Lung (tissue), 12 donors: Measurements from ENCODE around the gene THEMIS. TPM values are rescaled to one million over a fixed set of nuclear protein-coding genes. Genes with fewer than 3 reads are reported as not detected.
"Not testable (repeated sequence)": the region's sequence is repeated elsewhere in the genome, so short reads cannot be mapped to it uniquely, and the experiment has no call there.

Experiments used
- ATAC-seq: fragments of 200-7000 bp; cut with Tn5 transposase; one replicate; pipeline ENCODE4 v1.9.1; 2020; ENCODE audit warnings: moderate number of reproducible peaks; ENCODE audit not compliant: insufficient read depth, low FRiP score
- DNase-seq, 3 donors: peaks; one replicate each; pipeline ENCODE4 v3.0.0-alpha.2; 2013 to 2017
- H3K27ac ChIP-seq, 2 donors: one replicate each; pipeline ENCODE4 v1.5.1; 2013; ENCODE audit warnings: mild to moderate bottlenecking in 2 of 2, moderate library complexity in 2 of 2, control low read depth in 1 of 2, inconsistent platforms in 1 of 2, low read depth in 1 of 2, low read length in 1 of 2
- H3K27me3 ChIP-seq, 3 donors: one replicate each; pipeline ENCODE4 v1.5.1; 2013; ENCODE audit warnings: low read length in 2 of 3; ENCODE audit not compliant: control insufficient read depth in 3 of 3, insufficient read depth in 3 of 3
- H3K36me3 ChIP-seq, 4 donors: one replicate each; pipeline ENCODE4 v1.5.1; 2013; ENCODE audit warnings: low read length in 4 of 4, mild to moderate bottlenecking in 1 of 4, moderate library complexity in 1 of 4; ENCODE audit not compliant: control insufficient read depth in 4 of 4, insufficient read depth in 4 of 4
- H3K4me1 ChIP-seq, 5 donors: one replicate each; pipeline ENCODE4 v1.5.1; 2013; ENCODE audit warnings: low read length in 5 of 5, mild to moderate bottlenecking in 2 of 5, moderate library complexity in 1 of 5; ENCODE audit not compliant: control insufficient read depth in 5 of 5, insufficient read depth in 5 of 5
- H3K4me3 ChIP-seq: one replicate; pipeline ENCODE4 v1.5.1; 2013; ENCODE audit warnings: mild to moderate bottlenecking, control low read depth, moderate library complexity
- H3K9ac ChIP-seq, 2 donors: one replicate each; pipeline ENCODE4 v1.5.1; 2013; ENCODE audit warnings: low read length in 2 of 2, control low read depth in 1 of 2; ENCODE audit not compliant: insufficient read depth in 1 of 2
- H3K9me3 ChIP-seq, 4 donors: one replicate each; pipeline ENCODE4 v1.5.1; 2013; ENCODE audit warnings: low read length in 3 of 4, mild to moderate bottlenecking in 1 of 4, moderate library complexity in 1 of 4; ENCODE audit not compliant: control insufficient read depth in 4 of 4, insufficient read depth in 3 of 4
- WGBS, 2 donors: extraction: QIAGEN DNeasy Blood & Tissue Kit; methylation state at CpG; one replicate each; pipeline ENCODE4 v1.1.7; 2013; 5-methylcytosine and 5-hydroxymethylcytosine counted together
- polyA plus RNA-seq, 2 donors: library from polyadenylated mRNA; stranded (reverse); fragments of 200-250 nt; gene quantifications; one replicate each; pipeline ENCODE4 v1.2.1, GENCODE V29; 2013
- total RNA-seq, 2 donors: library from RNA; depleted of rRNA in 1 of 2; stranded (reverse); fragments of >200 nt in 1 of 2; gene quantifications; one replicate each; pipeline ENCODE4 v1.2.1, GENCODE V29; 2014 to 2021
- TF ChIP-seq, protein P1 (sequence below): IDR thresholded peaks from 2 replicates; pipeline ENCODE4 v1.5.1; 2012; ENCODE audit warnings: mild to moderate bottlenecking; ENCODE audit errors: control extremely low read depth, extremely low read depth
- donor health status: control.
- donor health status: control.
- donor health status: Bipolar disorder and iron deficiency.
- donor health status: healthy.
- donor health status: DM: yes; HTN: yes; CAD: no.

The THEMIS gene
- total and polyA plus RNA-seq, 4 donors = 0.22 to 0.86 (median 0.54) TPM

DNA sequence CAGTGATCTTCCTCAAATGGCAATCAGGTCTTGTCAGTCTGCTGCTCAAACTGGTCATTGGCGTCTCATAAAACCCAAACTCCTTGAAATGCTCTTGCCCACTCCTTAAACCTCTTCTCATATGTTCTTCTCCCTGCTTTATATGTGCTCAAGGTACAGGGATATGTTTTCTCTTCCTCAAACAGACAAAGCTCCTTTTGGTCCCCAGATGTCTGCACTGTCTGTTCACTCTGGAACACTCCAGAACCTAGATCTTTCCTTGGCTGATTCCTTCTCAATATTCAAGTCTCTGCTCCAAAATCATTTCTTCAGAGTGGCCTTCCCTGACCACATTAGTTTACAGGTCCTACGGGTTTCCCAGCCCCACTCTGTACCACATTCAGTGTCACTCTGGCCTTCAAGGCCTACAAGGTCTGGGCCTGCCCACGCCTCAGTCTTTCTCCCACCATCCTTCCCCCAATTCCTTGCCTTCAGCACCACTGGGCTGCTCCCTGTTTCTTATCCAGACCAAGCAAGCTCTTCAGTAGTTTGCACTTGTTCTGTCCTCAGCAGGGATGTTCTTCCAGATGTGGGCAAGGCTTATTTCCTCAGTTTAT lies 9.0 kb downstream of the THEMIS start:
- Histone ChIP-seq H3K4me3 (no peak overlapping the region), H3K9ac (no peak overlapping the region), H3K36me3 (no peaks in the 10 kb centered on the region), H3K27ac (no peak overlapping the region), H3K9me3 (no peaks in the 10 kb centered on the region), H3K4me1 (no peaks in the 10 kb centered on the region), H3K27me3 (no peaks in the 10 kb centered on the region)
- WGBS, 2 donors = 87 to 91% methylated on average over 3 of the region's 3 CpGs
- DNase-seq (no peak), ATAC-seq (no peak)
- TF ChIP-seq, protein P1, sequence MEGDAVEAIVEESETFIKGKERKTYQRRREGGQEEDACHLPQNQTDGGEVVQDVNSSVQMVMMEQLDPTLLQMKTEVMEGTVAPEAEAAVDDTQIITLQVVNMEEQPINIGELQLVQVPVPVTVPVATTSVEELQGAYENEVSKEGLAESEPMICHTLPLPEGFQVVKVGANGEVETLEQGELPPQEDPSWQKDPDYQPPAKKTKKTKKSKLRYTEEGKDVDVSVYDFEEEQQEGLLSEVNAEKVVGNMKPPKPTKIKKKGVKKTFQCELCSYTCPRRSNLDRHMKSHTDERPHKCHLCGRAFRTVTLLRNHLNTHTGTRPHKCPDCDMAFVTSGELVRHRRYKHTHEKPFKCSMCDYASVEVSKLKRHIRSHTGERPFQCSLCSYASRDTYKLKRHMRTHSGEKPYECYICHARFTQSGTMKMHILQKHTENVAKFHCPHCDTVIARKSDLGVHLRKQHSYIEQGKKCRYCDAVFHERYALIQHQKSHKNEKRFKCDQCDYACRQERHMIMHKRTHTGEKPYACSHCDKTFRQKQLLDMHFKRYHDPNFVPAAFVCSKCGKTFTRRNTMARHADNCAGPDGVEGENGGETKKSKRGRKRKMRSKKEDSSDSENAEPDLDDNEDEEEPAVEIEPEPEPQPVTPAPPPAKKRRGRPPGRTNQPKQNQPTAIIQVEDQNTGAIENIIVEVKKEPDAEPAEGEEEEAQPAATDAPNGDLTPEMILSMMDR = no peak

DNA sequence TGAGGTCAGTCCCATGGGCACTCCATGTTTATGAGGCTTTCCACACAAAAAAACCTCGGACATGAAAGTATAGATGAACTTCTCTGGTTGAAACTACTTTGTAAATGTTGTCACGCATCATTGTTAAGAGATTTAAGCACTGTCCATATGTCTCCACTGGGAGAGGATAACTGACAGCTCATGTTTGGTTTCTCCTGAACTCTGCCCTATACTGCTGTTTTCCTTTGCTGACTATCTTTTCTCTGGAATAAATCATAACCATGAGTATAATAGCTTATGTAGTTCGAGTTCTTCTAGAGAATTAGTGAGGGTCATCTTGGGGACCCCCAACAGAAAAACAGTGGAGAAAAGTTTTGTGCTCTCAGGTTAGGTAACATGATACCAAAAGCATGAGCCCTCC lies 14.3 kb downstream of the THEMIS start:
- H3K4me3 ChIP-seq = no peak overlapping the region
- ATAC-seq = no peak
- no peak overlapping the region for H3K27ac ChIP-seq
- no peak overlapping the region for H3K9ac ChIP-seq
- WGBS, 2 donors = 81 to 82% methylated on average over 3 of the region's 3 CpGs
- no peaks in the 10 kb centered on the region for H3K27me3 ChIP-seq
- H3K36me3 ChIP-seq = no peaks in the 10 kb centered on the region
- DNase-seq = no peak
- no peaks in the 10 kb centered on the region for H3K4me1 ChIP-seq
- H3K9me3 ChIP-seq = no peaks in the 10 kb centered on the region
- TF ChIP-seq, protein P1 = no peak

DNA sequence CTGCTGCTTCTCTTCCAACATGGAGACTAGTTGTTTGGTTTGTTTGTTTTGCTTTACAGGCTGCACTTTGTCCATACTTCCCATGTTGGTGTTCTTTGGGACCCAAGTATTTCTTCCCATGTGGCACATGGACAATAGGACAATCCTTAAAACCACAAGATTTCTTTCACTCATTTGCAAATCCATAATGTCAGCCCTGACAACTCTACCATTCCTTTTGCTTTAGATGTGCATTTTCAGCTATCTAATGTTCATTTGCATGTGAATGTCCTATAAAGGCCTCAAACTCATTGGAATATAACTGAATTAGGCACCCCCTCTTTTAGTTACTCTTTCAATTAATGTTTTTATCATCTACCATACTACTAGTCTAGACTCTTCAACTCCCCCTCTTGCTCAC lies 16.7 kb downstream of the THEMIS start:
- Histone ChIP-seq H3K36me3 (no peaks in the 10 kb centered on the region), H3K9me3 (no peaks in the 10 kb centered on the region), H3K9ac (no peak overlapping the region), H3K4me3 (no peak overlapping the region), H3K27me3 (no peaks in the 10 kb centered on the region), H3K27ac (no peak overlapping the region), H3K4me1 (no peaks in the 10 kb centered on the region)
- DNase-seq = no peak
- no peak for ATAC-seq
- TF ChIP-seq, protein P1 = no peak

DNA sequence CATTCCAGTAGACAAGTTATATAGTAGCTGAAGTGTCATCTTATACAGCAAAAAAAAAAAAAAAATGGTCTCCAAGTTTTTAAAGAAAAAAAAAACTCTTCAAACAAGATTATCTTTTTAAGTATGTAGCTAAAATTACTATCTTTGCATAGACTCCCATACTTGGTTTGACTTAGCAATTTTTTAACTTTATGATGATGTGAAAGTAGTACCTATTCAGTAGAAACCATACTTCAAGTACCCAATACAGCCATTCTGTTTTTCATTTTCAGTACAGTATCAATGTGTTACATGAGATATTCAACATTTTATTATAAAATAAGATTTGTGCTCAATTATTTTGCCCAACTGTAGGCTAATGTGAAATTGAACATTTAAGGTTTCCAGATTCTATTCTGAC lies 18.9 kb downstream of the THEMIS start:
- H3K9me3 ChIP-seq, H3K4me3 ChIP-seq, H3K9ac ChIP-seq, ATAC-seq, H3K4me1 ChIP-seq, DNase-seq, H3K36me3 ChIP-seq, H3K27me3 ChIP-seq, H3K27ac ChIP-seq: not testable (repeated sequence)
